Right lobe of liver (tissue), 4 donors: ENCODE measurements around the gene IL17C.

ENCODE experiments used
- CTCF ChIP-seq, 4 donors: fragments of 200-600 bp in 3 of 4; fragments of 450-650 bp in 1 of 4; IDR thresholded peaks; one replicate each; pipeline versions ENCODE4 v1.5.1 to v1.8.0; 2016 to 2022; ENCODE audit warnings: antibody characterized with exemption in 4 of 4, mild to moderate bottlenecking in 2 of 4
- POLR2A ChIP-seq: fragments of 450-650 bp; IDR thresholded peaks from one replicate; pipeline ENCODE4 v1.6.1; 2017; ENCODE audit warnings: antibody characterized with exemption, mild to moderate bottlenecking
- donor health status: DM: no; HTN: no; CAD: no.
- donor health status: DM: no; HTN: no; CAD: no.
- donor health status: DM: no; HTN: yes; CAD: no.

- TF ChIP-seq CTCF (IDR thresholded peaks at IDR 0.05) = no peak
- no peak for TF ChIP-seq POLR2A
Measured at GRCh38 chr16:88632587-88632930, 5.8 kb upstream of the IL17C start.
